GF-D8 (cell line): Measurements from ENCODE around the gene ELOVL4.

ENCODE experiments used
- DNase-seq: peaks from one replicate; lab custom pipeline; 2025; lab: John Stamatoyannopoulos, UW

ELOVL4 gene

DNA sequence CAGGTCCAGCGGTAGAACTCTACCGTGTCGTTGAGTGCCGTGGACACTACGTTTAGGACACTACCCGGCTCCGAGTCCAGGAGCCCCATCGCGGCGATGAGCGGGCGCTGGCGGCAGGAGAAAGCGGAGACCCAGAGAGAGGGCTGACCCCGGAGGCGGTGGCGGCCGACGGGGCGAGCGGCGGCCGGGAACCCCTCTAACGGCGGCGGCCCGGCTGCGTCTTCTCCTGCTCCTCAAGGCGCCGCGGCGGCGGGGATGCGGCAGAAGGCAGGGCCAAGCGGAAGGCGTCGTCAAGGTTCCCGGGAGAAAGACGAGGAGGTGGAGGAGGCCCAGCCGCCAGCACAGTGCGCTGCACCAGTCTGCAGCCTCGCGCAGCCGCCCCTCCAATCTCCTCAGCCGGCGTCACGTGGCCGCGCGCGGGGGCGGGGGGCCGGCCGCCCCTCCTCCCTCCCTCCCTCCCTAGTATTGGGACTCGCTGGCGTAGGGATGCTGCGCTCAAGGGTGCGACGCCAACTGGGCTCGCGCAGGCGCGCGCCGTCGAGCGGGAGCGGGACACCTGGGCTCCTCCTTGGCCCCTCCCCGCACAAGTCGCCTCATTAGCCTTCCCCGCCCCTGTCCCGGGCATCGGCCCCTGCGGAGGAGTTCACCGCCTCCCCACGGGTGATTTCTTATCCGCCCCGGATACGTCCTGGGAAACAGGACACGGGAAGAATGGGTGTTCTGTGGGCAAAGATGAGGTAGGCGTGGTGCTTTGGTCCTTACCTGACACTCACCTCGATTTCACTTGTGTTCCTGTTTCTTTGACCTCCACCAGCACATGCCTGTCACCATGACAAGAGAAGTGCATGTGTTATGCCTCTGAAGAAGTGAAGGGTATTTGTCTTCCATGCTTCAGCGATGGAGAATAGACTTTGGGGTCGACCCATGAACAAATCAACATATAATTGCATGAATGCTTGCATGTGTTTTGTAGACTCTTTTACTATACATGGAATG is at the start of gene ELOVL4:
Gene ELOVL4, minus strand, starts transcription at position 363 of the 996 bp plus-strand sequence. Its CDS starts 274 bp downstream, at position 89.
- no peak for DNase-seq

DNA sequence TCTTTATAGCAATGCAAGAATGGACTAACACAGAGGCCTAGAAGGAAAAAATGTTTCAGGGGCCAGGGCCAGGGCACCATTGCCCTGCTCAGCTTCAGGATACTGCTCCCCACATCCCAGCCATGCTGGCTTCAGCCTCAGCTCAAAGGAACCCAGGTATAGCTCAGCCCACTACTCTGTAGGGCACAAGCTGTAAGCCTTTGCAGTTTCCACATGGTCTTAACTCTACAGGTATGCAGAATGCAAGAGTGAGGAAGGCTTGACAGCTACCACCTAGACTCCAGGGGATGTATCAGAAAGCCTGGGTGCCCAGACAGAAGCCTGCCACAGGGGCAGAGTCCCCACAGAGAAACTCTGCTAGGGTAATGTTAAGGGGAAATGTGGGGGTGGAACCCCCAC is 46.6 kb upstream of the ELOVL4 start:
- no peak for DNase-seq

DNA sequence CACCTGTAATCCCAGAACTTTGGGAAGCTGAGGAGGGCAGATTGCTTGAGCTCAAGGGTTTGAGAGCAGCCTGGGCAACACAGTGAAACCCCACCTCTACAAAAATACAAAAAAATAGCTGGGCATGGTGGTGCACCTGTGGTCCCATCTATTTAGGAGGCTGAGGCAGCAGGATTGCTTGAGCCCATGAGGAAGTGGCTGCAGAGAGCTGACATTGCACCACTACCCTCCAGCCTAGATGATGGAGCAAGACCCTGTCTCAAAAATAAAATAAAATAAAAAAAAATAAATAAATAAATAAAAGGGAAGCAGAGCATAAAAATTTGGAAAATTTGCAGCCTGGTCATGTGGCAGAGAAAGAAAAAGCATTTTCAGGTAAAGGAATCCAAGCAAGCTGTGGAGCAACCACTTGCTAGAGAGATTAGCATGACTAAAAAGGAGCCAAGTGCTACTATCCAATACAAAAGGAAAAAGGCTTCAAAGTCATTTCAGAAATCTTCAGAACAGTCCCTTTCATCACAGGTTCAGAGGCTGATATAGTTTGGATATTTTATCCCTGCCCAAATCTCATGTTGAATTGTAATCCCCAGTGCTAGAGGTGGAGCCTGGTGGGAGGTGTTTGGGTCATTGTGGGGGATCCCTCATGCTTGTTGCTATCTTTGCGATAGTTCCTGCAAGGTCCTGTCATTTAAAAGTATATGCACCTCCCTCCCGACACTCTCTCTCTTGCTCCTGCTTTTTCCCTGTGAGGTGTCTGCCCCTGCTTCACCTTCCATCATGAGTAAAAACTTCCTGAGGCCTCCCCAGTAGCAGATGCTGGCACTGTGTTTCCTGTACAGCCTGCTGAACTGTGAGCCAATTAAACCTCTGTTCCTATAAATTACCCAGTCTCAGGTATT is 45.9 kb upstream of the ELOVL4 start:
- no peak for DNase-seq

DNA sequence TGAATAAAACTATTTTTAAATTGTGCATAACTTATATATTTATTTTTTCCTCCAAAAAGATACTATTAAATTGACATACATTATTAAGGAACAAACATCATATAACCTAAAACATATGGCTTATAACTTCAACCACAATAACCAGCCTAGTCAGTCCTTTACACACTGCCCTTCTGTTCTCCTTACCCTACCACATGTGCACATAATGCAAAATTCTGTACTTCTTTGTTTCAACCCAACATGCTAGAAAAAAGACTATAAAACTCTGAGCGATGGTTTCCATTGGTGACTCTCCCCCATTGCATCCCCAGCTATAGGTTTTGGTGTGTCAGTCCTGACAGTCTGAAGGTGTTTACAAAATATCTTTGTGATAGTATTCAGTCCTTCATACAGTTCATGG is 42.3 kb upstream of the ELOVL4 start:
- no peak for DNase-seq

- no peak for DNase-seq
These were observed 37.8 kb upstream of the ELOVL4 start for GRCh38 chr6:79985128-79985527.

- DNase-seq = no peak
These were observed 36.9 kb upstream of the ELOVL4 start for GRCh38 chr6:79984261-79984660.

GRCh38 chr6:79981652-79982051 is 34.3 kb upstream of the ELOVL4 start:
- no peak for DNase-seq

DNA sequence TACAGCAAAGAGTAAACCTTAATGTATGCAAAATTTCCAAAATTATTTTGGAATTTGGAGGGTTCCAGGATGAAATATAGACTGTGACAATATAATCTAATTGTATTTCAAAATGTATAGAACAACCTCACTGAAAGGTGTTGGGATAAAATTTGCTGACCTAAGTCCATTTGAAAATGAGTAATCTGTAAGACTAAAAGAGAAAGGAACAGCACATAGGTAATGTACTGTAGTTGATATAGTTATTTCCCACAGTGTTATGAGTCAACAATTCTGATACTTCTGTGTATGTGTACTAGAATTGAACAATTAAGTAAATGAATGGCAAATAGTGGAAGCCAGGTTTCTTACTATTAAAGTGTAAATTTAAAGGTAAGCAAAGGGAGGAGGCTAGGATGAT is 23.8 kb upstream of the ELOVL4 start:
- DNase-seq = no peak

- no peak for DNase-seq
These were observed 22.4 kb upstream of the ELOVL4 start for GRCh38 chr6:79969784-79970183.

GRCh38 chr6:79967178-79967577 is 19.8 kb upstream of the ELOVL4 start:
- no peak for DNase-seq

GRCh38 chr6:79964607-79965081 is 17.3 kb upstream of the ELOVL4 start:
- no peak for DNase-seq

- no peak for DNase-seq
These were observed 7.5 kb upstream of the ELOVL4 start for GRCh38 chr6:79954849-79955248.

DNA sequence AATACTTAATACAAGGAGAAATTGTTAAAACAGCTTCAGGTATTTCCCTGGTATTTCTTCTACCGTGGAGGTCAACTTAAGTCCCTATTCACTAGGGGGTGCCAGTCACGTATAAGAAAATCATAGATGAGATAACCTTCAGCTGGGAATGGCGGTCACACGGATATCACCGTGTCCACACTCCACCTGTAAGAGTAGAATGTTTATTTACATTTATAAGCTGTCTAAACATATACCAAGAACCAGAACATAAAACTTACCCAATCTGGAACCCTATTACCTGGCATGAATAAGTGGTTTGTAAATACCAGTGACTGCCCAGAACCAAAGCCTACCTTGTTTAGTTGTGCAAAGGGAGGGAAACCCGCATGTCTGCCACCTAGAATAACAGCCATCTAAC is 1.9 kb upstream of the ELOVL4 start:
- peak; percentile 35 for DNase-seq

DNA sequence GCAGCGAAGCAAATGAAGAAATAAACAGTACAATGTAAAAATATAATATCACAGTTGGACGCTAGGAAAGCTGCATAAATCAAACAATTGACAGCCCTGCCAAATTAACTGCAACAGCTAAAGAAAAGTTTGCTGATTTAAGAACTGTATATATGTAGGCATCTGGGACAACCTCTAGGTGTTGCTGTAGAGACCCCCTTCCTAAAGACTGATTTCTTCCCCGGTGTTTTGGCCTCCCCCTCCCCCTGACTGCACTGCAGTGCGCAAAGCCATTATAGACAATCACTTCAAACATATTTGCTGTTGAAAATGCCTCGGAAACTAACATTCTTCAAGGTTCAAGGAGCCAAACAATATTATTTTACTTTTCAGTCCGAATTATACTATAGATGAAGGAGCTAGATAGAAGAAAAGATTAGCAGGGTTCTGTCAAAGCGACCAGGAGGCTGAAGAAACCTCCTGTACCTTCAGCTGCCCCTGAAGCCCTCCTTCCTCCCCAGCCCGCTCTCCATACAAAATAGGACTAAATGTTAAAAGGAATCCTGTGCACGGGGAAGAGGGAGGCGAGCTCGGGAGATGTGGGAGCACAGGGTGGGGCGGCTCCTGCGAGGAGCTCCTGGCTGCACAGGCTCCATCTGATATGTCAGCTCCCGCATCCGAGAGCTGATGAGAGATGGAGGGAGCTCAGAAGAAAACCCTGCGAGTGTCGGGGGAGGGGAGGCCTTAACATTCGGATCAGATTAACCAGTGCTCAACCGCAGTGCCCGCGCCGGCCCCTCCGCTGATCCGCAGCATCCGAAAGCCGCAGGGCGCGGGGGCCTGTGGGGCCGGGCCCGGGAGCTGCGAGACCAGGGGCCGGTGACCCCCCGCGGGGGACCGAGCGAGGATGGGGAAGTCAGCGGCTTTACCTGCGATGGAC is 822 bp downstream of the ELOVL4 start:
- DNase-seq = no peak

DNA sequence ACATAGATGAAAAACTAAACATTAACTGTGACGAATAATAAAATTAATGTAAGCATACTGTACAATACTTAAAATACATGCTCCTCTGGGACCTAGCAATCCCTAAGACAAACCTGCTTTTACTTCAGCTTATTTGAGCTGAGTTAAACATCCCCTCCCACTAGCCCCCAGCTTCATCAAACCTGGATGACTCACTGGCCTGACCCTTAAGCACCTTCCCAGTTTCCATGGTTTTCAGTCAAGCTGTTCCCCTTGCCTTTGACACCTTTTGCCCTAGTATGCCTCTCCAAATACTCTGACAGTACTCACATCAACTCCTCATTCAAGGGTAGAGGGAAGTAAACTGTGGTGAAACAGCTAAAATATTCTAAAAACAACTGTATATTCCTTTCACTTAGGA is 4.2 kb downstream of the ELOVL4 start:
- DNase-seq = no peak

- DNase-seq = no peak
These were observed 5.7 kb downstream of the ELOVL4 start for GRCh38 chr6:79941489-79942151.

DNA sequence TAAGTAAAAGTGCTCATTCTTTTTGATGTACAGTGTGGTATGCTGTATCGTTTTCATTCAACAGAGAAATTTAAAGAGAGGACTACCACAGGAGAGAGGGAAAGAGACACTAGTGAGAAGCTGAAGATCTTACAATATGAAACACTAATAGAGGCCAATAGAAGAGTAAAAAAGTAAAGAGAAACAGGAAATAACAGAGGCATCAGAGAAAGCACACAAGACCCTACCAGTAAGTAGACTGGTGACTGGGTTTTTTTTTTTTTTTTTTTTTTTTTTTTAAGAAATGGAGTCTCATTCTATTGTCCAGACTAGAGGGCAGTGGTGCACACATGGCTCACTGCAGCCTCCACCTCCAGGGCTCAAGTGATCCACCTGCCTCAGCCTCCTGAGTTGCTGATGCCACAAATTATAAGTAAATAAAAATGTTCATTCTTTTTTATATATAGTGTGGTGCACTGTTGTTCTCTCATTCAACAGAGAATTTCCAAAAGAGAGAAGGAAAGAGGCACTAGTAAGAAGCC is 18.8 kb downstream of the ELOVL4 start:
- no peak for DNase-seq

GRCh38 chr6:79927758-79928157 is 19.6 kb downstream of the ELOVL4 start:
- DNase-seq = no peak

GRCh38 chr6:79923270-79923669 is 24.1 kb downstream of the ELOVL4 start:
- DNase-seq = no peak

DNA sequence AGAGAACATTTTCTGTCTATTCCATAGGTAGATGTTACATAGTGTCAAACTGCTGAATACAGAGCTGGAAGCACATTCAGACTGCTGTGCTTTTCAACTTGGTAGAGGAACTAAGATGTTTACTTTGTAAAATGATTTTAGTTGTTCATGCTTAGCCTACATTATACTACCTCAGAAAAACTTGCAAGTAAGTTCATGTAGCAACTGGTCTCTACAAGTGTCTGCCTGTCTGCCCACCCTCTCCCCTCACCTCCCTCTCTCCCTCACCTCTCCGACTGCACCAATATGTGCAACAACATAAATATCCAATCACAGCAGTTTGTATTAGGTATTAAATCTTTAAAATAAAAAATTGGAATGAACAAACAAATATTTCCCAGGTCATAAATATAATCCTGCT is 25.3 kb downstream of the ELOVL4 start:
- no peak for DNase-seq

GRCh38 chr6:79913369-79913768 is 34.0 kb downstream of the ELOVL4 start:
- no peak for DNase-seq
